NCI-H2227 (cell line): ENCODE measurements around the gene GRIK5.
"Not testable (repeated sequence)": the region's sequence is repeated elsewhere in the genome, so short reads cannot be mapped to it uniquely, and the experiment has no call there.

Experiments used
- DNase-seq: peaks from one replicate; lab custom pipeline; 2025; ENCODE audit not compliant: unreplicated experiment; lab: John Stamatoyannopoulos, UW

The GRIK5 gene, protein sequence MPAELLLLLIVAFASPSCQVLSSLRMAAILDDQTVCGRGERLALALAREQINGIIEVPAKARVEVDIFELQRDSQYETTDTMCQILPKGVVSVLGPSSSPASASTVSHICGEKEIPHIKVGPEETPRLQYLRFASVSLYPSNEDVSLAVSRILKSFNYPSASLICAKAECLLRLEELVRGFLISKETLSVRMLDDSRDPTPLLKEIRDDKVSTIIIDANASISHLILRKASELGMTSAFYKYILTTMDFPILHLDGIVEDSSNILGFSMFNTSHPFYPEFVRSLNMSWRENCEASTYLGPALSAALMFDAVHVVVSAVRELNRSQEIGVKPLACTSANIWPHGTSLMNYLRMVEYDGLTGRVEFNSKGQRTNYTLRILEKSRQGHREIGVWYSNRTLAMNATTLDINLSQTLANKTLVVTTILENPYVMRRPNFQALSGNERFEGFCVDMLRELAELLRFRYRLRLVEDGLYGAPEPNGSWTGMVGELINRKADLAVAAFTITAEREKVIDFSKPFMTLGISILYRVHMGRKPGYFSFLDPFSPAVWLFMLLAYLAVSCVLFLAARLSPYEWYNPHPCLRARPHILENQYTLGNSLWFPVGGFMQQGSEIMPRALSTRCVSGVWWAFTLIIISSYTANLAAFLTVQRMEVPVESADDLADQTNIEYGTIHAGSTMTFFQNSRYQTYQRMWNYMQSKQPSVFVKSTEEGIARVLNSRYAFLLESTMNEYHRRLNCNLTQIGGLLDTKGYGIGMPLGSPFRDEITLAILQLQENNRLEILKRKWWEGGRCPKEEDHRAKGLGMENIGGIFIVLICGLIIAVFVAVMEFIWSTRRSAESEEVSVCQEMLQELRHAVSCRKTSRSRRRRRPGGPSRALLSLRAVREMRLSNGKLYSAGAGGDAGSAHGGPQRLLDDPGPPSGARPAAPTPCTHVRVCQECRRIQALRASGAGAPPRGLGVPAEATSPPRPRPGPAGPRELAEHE

GRCh38 chr19:42069619-42070351 lies at the start of gene GRIK5:
Gene GRIK5 (minus strand): TSS chr19:42070206. CDS start chr19:42065770, 4,436 bp downstream.
- peak; percentile 89 for DNase-seq

DNA sequence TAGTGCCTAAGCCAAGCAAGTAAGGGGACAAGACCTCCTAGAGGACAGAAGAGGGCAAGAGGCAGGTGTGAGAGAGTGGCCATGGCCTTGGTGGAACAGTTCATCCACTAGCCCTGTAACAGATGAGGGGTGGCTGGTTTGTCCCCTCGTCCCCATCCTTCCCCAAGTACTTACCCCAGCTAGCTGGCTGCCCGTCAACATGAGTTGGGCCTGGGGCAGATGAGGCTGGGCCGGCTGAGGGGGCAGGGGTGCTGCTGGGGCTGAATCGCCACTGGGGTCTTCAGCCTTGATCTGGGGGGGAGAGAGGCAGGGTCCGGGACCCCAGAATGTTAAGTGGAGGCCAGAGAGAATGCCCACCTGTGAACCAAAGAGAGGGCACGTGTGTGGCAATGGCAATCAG lies 47.1 kb upstream of the GRIK5 start:
- no peak for DNase-seq

DNA sequence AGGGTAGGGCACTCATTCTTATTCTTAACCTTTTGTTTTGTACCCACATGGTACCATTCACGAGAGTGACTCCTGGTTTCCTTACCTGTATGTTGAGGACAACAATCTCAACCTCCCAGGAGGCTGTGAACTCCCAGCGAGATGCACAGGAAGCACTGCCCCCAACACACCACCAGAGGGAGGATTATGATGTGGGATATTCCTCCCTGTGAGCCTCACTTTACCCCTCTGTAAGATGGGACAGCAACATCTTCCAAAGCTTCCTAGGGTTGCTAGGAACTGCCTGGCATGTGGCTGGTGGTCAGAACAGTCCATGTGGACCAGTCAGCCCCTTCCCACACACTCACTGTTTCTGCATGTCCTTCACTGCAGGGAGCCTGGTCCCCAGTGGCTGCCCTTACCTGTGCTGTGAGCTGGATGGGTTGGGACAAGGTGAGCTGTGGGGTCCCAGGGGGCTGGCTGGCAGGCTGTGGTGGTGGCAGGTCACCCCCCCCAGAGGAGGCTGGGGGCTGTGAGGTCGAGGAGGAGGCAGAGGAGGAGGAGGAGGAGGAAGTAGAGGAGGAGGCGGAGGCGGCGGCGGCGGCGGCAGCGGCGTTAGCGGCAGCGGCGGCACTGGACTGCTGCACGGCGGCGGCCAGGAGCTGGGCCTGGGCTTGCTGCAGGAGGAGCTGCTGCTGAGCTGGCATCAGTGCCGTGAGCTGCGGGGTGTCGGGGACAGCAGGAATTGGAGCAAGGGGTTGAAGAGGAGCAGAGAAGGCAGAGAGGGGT lies 46.5 kb upstream of the GRIK5 start:
- DNase-seq, result no peak

DNA sequence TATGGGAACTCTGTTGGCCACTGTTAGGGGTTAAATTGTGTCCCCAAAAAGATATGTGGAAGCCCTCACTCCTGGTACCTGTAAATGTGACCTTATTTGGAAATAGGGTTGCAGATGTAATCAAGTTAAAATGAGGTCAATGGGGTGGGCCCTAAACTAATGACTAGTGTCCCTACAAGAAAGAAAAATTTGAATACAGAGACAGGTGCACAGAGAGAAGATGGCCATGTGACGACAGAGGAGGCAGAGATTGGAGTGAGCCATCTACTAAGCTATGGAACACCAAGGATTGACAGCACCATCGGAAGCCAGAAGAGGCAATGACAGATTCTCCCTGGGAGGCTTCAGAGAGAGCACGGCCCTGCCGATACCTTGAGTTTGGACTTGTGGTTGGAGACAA lies 45.7 kb upstream of the GRIK5 start:
- no peak for DNase-seq

DNA sequence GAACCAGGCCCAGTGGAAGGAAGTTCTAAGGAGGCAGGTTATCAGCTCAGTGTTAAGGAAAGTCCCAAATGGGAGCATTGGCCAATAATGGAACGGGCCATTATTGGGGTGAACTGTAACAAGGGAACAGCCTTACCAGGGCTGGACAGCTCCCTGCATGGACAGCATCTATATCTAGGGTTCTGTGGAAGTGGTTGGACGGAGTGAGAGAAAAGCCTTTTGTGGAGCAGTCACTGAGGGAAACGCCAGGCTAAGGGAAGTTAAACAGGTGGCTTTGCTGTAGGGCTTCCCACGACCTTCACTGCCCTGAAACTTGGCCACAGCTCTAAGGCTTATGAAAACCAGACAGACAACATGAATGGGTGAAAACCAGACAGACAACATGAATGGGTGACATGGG lies 45.2 kb upstream of the GRIK5 start:
- no peak for DNase-seq

DNA sequence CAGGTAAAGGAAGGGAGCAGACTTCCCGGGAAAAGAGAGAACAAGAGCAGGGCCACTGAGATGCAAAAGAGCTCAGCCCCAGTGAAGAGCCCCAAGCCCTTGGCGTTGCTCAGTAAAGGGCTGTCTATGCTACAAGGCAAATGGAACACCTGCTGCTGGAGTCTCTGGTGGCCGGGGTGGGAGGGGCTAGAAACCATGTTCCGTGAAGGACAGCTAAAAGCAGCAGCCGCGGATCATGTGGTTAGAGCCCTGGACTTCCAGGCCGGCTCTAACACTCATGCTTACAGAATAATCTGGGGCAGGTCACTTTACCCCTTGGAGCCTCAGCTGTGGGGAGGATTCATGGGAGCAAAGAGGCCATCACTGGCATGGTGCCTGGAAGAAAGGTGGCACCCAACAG lies 44.4 kb upstream of the GRIK5 start:
- peak; percentile 91 for DNase-seq

- DNase-seq, result peak; percentile 71
Observed at GRCh38 chr19:42113641-42114348, 43.8 kb upstream of the GRIK5 start.

DNA sequence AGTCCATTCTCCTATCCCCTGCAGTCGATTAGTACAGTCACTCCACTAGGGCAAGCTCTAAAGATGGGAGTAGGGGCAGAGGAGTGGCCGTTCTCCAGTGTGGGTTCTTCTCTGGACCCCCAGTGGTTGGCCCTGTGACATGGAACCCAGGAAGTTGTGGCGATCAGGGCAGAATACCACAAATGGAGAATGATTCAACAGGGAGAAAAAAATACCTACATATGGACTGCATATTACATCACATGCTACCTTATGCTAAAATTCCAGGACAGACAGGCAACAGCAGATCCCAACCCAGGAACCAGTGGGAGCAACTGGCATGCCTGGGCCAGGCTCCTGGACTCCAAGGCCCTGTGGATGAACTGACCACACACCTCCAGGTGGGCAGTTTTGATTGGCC lies 41.8 kb upstream of the GRIK5 start:
- DNase-seq, result no peak

GRCh38 chr19:42111384-42111783 lies 41.4 kb upstream of the GRIK5 start:
- DNase-seq, result no peak

- no peak for DNase-seq
Observed at GRCh38 chr19:42110658-42111057, 40.7 kb upstream of the GRIK5 start.

- DNase-seq, result no peak
Observed at GRCh38 chr19:42109896-42110295, 39.9 kb upstream of the GRIK5 start.

DNA sequence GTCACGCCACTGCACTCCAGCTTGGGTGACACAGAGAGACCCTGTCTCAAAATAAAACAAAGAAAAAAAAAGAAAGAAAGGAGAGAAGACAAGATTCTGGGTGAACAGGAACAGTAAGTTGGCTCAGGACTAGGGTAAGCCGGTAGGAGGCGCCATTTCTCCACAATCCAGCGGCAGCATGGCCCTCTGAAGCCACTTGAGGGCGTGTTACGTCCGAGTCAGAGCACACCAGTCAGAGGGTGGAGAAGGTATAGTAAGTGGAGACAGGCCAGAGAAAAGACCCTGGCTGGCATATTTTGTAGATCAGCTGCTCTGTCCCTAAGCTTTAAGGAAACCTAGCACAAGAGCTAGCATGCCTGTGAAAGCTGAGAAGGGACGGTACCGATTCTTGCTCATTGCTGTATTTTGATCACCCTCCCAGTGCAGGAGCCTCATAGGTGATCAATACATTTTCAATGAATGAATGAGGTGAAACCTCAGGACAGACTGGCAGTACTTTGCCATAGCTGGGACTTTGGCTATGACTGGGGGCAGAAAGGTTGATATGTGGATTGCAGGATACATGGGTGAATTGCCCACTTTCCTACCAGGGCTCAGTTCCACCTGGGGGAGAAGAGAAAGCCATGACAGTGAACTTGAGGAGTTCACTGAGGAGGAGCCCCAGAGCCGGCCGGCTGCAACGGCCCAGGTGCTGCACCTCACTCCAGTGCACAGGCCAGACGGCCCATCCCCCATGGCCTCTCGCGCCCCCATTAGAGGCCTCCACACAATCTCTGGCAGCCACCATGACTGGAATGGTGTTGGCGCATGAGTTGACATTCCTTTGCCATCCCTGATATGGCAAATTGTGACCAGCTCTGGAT lies 38.8 kb upstream of the GRIK5 start:
- peak; percentile 96 for DNase-seq

DNA sequence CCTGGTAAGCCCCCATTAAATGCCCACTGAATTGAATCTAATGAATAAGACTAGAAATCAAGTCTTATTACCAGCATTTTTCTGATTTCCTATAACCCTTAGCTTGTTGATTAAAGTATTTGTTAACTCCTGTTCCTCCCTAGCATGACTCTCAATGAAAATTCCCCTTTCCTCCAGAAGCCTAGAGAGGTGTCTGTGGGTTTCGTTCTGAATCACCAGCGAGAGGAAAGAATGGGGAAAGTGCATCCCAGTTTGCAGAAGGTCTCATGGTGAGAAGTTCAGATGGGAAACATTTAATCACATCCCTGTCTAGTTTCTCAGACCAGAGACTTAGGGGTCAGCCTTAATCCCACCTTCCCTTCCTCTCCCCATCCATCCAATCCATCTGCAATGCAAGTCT lies 35.4 kb upstream of the GRIK5 start:
- no peak for DNase-seq

- DNase-seq, result no peak
Observed at GRCh38 chr19:42102877-42103276, 32.9 kb upstream of the GRIK5 start.

GRCh38 chr19:42100241-42100640 lies 30.2 kb upstream of the GRIK5 start:
- not testable (repeated sequence) for DNase-seq

GRCh38 chr19:42099336-42099925 lies 29.4 kb upstream of the GRIK5 start:
- no peak for DNase-seq

GRCh38 chr19:42098781-42099180 lies 28.8 kb upstream of the GRIK5 start:
- no peak for DNase-seq

DNA sequence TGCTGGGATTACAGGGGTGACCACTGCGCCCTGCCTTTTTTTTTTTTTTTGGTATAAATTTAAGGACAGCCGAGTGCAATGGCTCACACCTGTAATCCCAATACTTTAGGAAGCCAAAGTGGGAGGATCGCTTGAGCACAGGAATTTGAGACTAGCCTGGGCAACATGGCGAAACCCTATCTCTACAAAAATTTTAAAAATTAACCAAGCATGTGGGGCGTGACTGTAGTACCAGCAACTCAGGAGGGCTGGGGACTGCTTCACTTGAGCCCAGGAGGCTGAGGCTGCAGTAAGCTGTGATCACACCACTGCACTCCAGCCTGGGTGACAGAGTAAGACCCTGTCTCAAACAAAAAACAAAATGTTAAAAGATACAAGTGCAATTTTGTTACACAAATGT lies 27.5 kb upstream of the GRIK5 start:
- DNase-seq, result no peak
